HG03060 (cell line): ENCODE data around the gene B4GALT3.

ENCODE experiments used
- ATAC-seq: cut with Tn5 transposase; IDR thresholded peaks from one replicate; pipeline ENCODE4 v1.9.1; 2021; ENCODE audit warnings: low read depth, moderate number of reproducible peaks; ENCODE audit not compliant: unreplicated experiment

The B4GALT3 gene

GRCh38 chr1:161189036-161189435 lies 11.7 kb upstream of the B4GALT3 start:
- no peak for ATAC-seq

- ATAC-seq, result no peak
Measured at GRCh38 chr1:161188381-161188780, 11.1 kb upstream of the B4GALT3 start.

- ATAC-seq, result no peak
Measured at GRCh38 chr1:161187311-161187710, 10.0 kb upstream of the B4GALT3 start.

- no peak for ATAC-seq
Measured at GRCh38 chr1:161185732-161186311, 8.5 kb upstream of the B4GALT3 start.

GRCh38 chr1:161185282-161185682 lies 8.0 kb upstream of the B4GALT3 start:
- peak; percentile 73 for ATAC-seq

GRCh38 chr1:161182214-161182613 lies 4.9 kb upstream of the B4GALT3 start:
- ATAC-seq, result no peak

GRCh38 chr1:161180639-161181038 lies 3.3 kb upstream of the B4GALT3 start:
- ATAC-seq, result no peak

- ATAC-seq, result no peak
Measured at GRCh38 chr1:161179698-161180097, 2.4 kb upstream of the B4GALT3 start.

- ATAC-seq, result no peak
Measured at GRCh38 chr1:161177936-161178244, 583 bp upstream of the B4GALT3 start.

- ATAC-seq, result no peak
Measured at GRCh38 chr1:161176468-161177111, 717 bp downstream of the B4GALT3 start.

- no peak for ATAC-seq
Measured at GRCh38 chr1:161175771-161176453, 1.4 kb downstream of the B4GALT3 start.

- no peak for ATAC-seq
Measured at GRCh38 chr1:161174911-161175310, 2.4 kb downstream of the B4GALT3 start.

GRCh38 chr1:161173711-161174110 lies 3.6 kb downstream of the B4GALT3 start:
- no peak for ATAC-seq

- no peak for ATAC-seq
Measured at GRCh38 chr1:161172776-161173376, 4.4 kb downstream of the B4GALT3 start.

- no peak for ATAC-seq
Measured at GRCh38 chr1:161172349-161172748, 5.0 kb downstream of the B4GALT3 start.

GRCh38 chr1:161171696-161172095 lies 5.6 kb downstream of the B4GALT3 start:
- ATAC-seq, result no peak

GRCh38 chr1:161171191-161171590 lies 6.1 kb downstream of the B4GALT3 start:
- ATAC-seq, result no peak

GRCh38 chr1:161168906-161169305 lies 8.4 kb downstream of the B4GALT3 start:
- no peak for ATAC-seq

GRCh38 chr1:161166669-161167548 lies 10.4 kb downstream of the B4GALT3 start:
- ATAC-seq, result no peak

- ATAC-seq, result peak; percentile 97
Measured at GRCh38 chr1:161165742-161166668, 11.3 kb downstream of the B4GALT3 start, which contains the start of gene PPOX. TSS of gene PPOX (plus strand) at chr1:161166426. CDS start at chr1:161166848, 422 bp downstream.
